PC-3 (cell line): Measurements from ENCODE around the gene ANKRD13C. TPM values are rescaled to one million over a fixed set of nuclear protein-coding genes. Genes with fewer than 3 reads are reported as not detected.

Source experiments
- ATAC-seq: fragments of 200-7000 bp; cut with Tn5 transposase; 2 replicates; pipeline ENCODE4 v1.9.1; 2020; ENCODE audit warnings: mild to moderate bottlenecking, moderate library complexity
- BruUV-seq: library from RNA; stranded (reverse); fragments of 400-500 nt; replicated peaks from 2 replicates; lab custom pipeline; 2021; lab: Mats Ljungman, UMichigan
- CTCF ChIA-PET: fragments of 300-600 bp; sonication (Branson Sonifier 250); formaldehyde crosslinking; loops from one replicate; lab custom pipeline; 2022; ENCODE audit warnings: antibody characterized with exemption; lab: Charles Lee
- POLR2A ChIA-PET: fragments of 300-600 bp; sonication (Branson Sonifier 250); formaldehyde crosslinking; loops from one replicate; lab custom pipeline; 2022; ENCODE audit warnings: antibody characterized with exemption; ENCODE audit not compliant: unreplicated experiment; lab: Charles Lee
- DNase-seq: peaks from one replicate; pipeline ENCODE4 v3.0.0-alpha.2; 2015
- H2AFZ ChIP-seq: fragments of 300-600 bp; sonication (generic); 2 replicates; pipeline ENCODE4 v1.6.0; 2016; ENCODE audit warnings: antibody characterized with exemption, low read length
- H3F3A ChIP-seq: fragments of 300-600 bp; sonication (generic); one replicate; pipeline ENCODE4 v1.6.0; 2017; ENCODE audit warnings: antibody characterized with exemption, low read length, control low read depth, mild to moderate bottlenecking; ENCODE audit not compliant: unreplicated experiment
- H3K27ac ChIP-seq: fragments of 300-600 bp; sonication (generic); 2 replicates; pipeline ENCODE4 v1.5.1; 2016; ENCODE audit warnings: mild to moderate bottlenecking, low read length
- H3K27me3 ChIP-seq: fragments of 300-600 bp; sonication (generic); 2 replicates; pipeline ENCODE4 v1.6.1; 2016; ENCODE audit warnings: low read length, mixed read lengths
- H3K36me3 ChIP-seq: fragments of 300-600 bp; sonication (generic); 2 replicates; pipeline ENCODE4 v1.6.1; 2016; ENCODE audit warnings: low read depth, mixed run types, low read length, mixed read lengths
- H3K4me1 ChIP-seq: fragments of 300-600 bp; sonication (generic); 2 replicates; pipeline ENCODE4 v1.5.1; 2016; ENCODE audit warnings: low read length; ENCODE audit not compliant: insufficient read depth
- H3K4me2 ChIP-seq: fragments of 300-600 bp; sonication (generic); 2 replicates; pipeline ENCODE4 v1.6.0; 2016; ENCODE audit warnings: low read length
- H3K4me3 ChIP-seq: fragments of 300-600 bp; sonication (generic); 2 replicates; pipeline ENCODE4 v1.5.1; 2016; ENCODE audit warnings: mild to moderate bottlenecking, low read length, mixed read lengths
- H3K79me2 ChIP-seq: fragments of 300-600 bp; sonication (generic); 2 replicates; pipeline ENCODE4 v1.6.1; 2017; ENCODE audit warnings: low read length, mixed read lengths
- H3K9ac ChIP-seq: fragments of 300-600 bp; sonication (generic); 2 replicates; pipeline ENCODE4 v1.6.0; 2016; ENCODE audit warnings: mild to moderate bottlenecking, low read length
- H3K9me2 ChIP-seq: fragments of 300-600 bp; sonication (generic); replicated peaks from 2 replicates; pipeline ENCODE4 v1.6.1; 2016; ENCODE audit warnings: mixed run types, low read length, mixed read lengths
- H3K9me3 ChIP-seq: fragments of 300-600 bp; sonication (generic); 2 replicates; pipeline ENCODE4 v1.6.1; 2016; ENCODE audit warnings: low read length, mixed read lengths
- H4K20me1 ChIP-seq: fragments of 300-600 bp; sonication (generic); 2 replicates; pipeline ENCODE4 v1.6.1; 2016; ENCODE audit warnings: low read length, mixed read lengths
- EZH2 ChIP-seq: fragments of 300-600 bp; sonication (generic); IDR thresholded peaks from one replicate; pipeline ENCODE4 v1.6.1; 2017; ENCODE audit warnings: antibody characterized with exemption, mild to moderate bottlenecking, low read length; ENCODE audit not compliant: unreplicated experiment
- EZH2phosphoT487 ChIP-seq: fragments of 300-600 bp; sonication (generic); IDR thresholded peaks from 2 replicates; pipeline ENCODE4 v1.6.1; 2018; ENCODE audit warnings: mild to moderate bottlenecking, antibody characterized with exemption, low read length, borderline replicate concordance
- intact Hi-C: fragments of 100-400 bp; cut with micrococcal nuclease; formaldehyde crosslinking; loops from 2 replicates; pipeline ENCODE4 v1.9.0; 2023
- total RNA-seq: library from RNA; depleted of rRNA; stranded (reverse); fragments of >200 nt; gene quantifications from 2 replicates; pipeline ENCODE4 v1.2.3, GENCODE V29; 2014
- TF ChIP-seq, protein P1 (sequence below): fragments of 300-600 bp; sonication (generic); conservative IDR thresholded peaks from 2 replicates; pipeline ENCODE4 v1.5.1; 2017; ENCODE audit warnings: antibody characterized with exemption, low read depth, mild to moderate bottlenecking, low read length

Gene ANKRD13C
- total RNA-seq, 1 experiment from 2014 or later, result 41.5 TPM

- DNase-seq (no peak), ATAC-seq (no peak)
- H3K9me2 ChIP-seq, result no peaks in the 10 kb centered on the region
- no peak overlapping the region for H3K9ac ChIP-seq
- peaks cover 62% of the 10 kb centered on the region for H3K36me3 ChIP-seq
- H3K4me2 ChIP-seq, result no peak overlapping the region
- H3K9me3 ChIP-seq, result no peaks in the 10 kb centered on the region
- H3K27ac ChIP-seq, result no peak overlapping the region
- H3K79me2 ChIP-seq, result peaks cover 66% of the 10 kb centered on the region
- no peak overlapping the region for H2AFZ ChIP-seq
- no TSS peak for BruUV-seq
- TF ChIP-seq EZH2 (no peak), EZH2phosphoT487 (no peak)
- TF ChIP-seq, protein P1, sequence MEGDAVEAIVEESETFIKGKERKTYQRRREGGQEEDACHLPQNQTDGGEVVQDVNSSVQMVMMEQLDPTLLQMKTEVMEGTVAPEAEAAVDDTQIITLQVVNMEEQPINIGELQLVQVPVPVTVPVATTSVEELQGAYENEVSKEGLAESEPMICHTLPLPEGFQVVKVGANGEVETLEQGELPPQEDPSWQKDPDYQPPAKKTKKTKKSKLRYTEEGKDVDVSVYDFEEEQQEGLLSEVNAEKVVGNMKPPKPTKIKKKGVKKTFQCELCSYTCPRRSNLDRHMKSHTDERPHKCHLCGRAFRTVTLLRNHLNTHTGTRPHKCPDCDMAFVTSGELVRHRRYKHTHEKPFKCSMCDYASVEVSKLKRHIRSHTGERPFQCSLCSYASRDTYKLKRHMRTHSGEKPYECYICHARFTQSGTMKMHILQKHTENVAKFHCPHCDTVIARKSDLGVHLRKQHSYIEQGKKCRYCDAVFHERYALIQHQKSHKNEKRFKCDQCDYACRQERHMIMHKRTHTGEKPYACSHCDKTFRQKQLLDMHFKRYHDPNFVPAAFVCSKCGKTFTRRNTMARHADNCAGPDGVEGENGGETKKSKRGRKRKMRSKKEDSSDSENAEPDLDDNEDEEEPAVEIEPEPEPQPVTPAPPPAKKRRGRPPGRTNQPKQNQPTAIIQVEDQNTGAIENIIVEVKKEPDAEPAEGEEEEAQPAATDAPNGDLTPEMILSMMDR, result no peak
- no peaks in the 10 kb centered on the region for H3K27me3 ChIP-seq
- intact Hi-C loops, result no loop called here
- ChIA-PET CTCF (interaction anchor here (0.6 kb wide), 1 partner anchor 19 kb away, joined by 6 read pairs; no protein-coding TSS in a partner anchor), POLR2A (no interaction called here)
- H3K4me1 ChIP-seq, result peaks cover 26% of the 10 kb centered on the region
- no peaks in the 10 kb centered on the region for H3F3A ChIP-seq
- H4K20me1 ChIP-seq, result peaks cover 42% of the 10 kb centered on the region
- H3K4me3 ChIP-seq, result no peak overlapping the region
Observed at GRCh38 chr1:70228670-70229069, 125.9 kb downstream of the ANKRD13C start.

GRCh38 chr1:70227439-70227838, 127.1 kb downstream of the ANKRD13C start:
- CTCF ChIA-PET, result no interaction called here
- H3K4me2 ChIP-seq, result 0 out of 2 replicates have a peak overlapping the region, but pooled peaks have one; percentile 3

DNA sequence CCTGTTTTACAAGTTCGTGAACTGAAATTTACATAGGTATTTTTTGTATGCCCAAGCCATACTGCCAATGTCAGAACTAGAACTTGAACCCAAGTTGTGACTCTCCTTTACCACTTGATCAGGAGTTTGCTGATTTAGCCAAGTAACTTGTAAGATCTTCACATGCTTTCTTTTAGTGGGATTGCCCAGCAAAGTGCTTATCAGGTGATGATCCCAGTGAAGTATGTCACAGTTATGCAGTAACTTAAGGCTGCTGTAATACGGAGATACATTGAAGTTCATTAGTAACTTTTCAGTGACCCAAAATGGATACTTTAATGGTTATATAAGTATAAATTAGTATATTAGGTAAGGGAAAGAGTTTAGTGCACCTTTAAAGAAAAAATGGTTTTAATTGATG, 129.6 kb downstream of the ANKRD13C start:
- Histone ChIP-seq H3K4me3 (no peak overlapping the region), H3K4me1 (peaks cover 43% of the 10 kb centered on the region), H3K9me3 (no peaks in the 10 kb centered on the region), H3K79me2 (peaks cover 90% of the 10 kb centered on the region), H3F3A (no peaks in the 10 kb centered on the region), H4K20me1 (peaks cover 61% of the 10 kb centered on the region), H3K36me3 (peaks cover 48% of the 10 kb centered on the region), H3K27me3 (no peaks in the 10 kb centered on the region), H3K9me2 (no peaks in the 10 kb centered on the region), H3K4me2 (no peak overlapping the region), H3K9ac (no peak overlapping the region), H3K27ac (no peak overlapping the region), H2AFZ (no peak overlapping the region)
- BruUV-seq, result no TSS peak
- TF ChIP-seq EZH2phosphoT487, result no peak
- TF ChIP-seq, protein P1, result no peak
- no peak for TF ChIP-seq EZH2
- ATAC-seq (no peak), DNase-seq (no peak)
- POLR2A ChIA-PET, result no interaction called here
- CTCF ChIA-PET, result no interaction called here
- intact Hi-C loops, result loop anchor here (5.0 kb wide), 1 partner anchor 127 kb away; the partner anchor contains the start of gene ANKRD13C

More at GRCh38 chr1:70227439-70227838, 127.1 kb downstream of the ANKRD13C start:
- DNase-seq (no peak), ATAC-seq (peak; percentile 79)
- Histone ChIP-seq H3K36me3 (peaks cover 66% of the 10 kb centered on the region), H3K9ac (no peak overlapping the region), H3F3A (no peaks in the 10 kb centered on the region), H3K9me3 (no peaks in the 10 kb centered on the region), H3K27ac (no peak overlapping the region), H3K4me3 (no peak overlapping the region), H2AFZ (no peak overlapping the region), H3K4me1 (peaks cover 38% of the 10 kb centered on the region), H3K27me3 (no peaks in the 10 kb centered on the region), H3K9me2 (no peaks in the 10 kb centered on the region), H3K79me2 (peaks cover 79% of the 10 kb centered on the region), H4K20me1 (peaks cover 54% of the 10 kb centered on the region)
- intact Hi-C loops, result loop anchor here (2.0 kb wide), 1 partner anchor 193 kb away; no protein-coding TSS in a partner anchor
- BruUV-seq, result no TSS peak
- POLR2A ChIA-PET, result no interaction called here
- TF ChIP-seq EZH2 (no peak), EZH2phosphoT487 (no peak)
- TF ChIP-seq, protein P1, result no peak
